SK-N-SH treated with all-trans-retinoic acid at 6 μM for 48 hours (cell line): ENCODE measurements around the gene CSTA.

ENCODE experiments used
- ATAC-seq: fragments of 200-7000 bp; cut with Tn5 transposase; 3 replicates; pipeline ENCODE4 v1.9.1; 2020; ENCODE audit warnings: mild to moderate bottlenecking, moderate library complexity
- ARNTL ChIP-seq: fragments of 450-650 bp; formaldehyde crosslinking; IDR thresholded peaks from 2 replicates; pipeline ENCODE4 v1.5.0; 2020; ENCODE audit warnings: low read depth, mild to moderate bottlenecking, moderate library complexity, borderline replicate concordance
- CREB5 ChIP-seq: fragments of 250-450 bp; sonication (Bioruptor Pico); IDR thresholded peaks from 2 replicates; pipeline ENCODE4 v1.5.1; 2020; ENCODE audit warnings: low read depth, mild to moderate bottlenecking, moderate library complexity
- CSDC2 ChIP-seq: fragments of 250-450 bp; sonication (Bioruptor Pico); IDR thresholded peaks from 2 replicates; pipeline ENCODE4 v1.5.0; 2020; ENCODE audit warnings: mild to moderate bottlenecking, moderate library complexity
- CSRNP3 ChIP-seq: fragments of 250-450 bp; sonication (Bioruptor Pico); IDR thresholded peaks from 2 replicates; pipeline ENCODE4 v1.5.1; 2021; ENCODE audit warnings: mild to moderate bottlenecking, moderate library complexity
- ESRRG ChIP-seq: fragments of 250-450 bp; sonication (Bioruptor Pico); IDR thresholded peaks from 2 replicates; pipeline ENCODE4 v1.6.1; 2021; ENCODE audit warnings: mild to moderate bottlenecking
- OSR1 ChIP-seq: fragments of 250-450 bp; sonication (Bioruptor Pico); IDR thresholded peaks from 2 replicates; pipeline ENCODE4 v1.8.0; 2022; ENCODE audit warnings: moderate library complexity, mild to moderate bottlenecking, inconsistent platforms
- PATZ1 ChIP-seq: fragments of 250-450 bp; sonication (Bioruptor Pico); IDR thresholded peaks from 2 replicates; pipeline ENCODE4 v1.8.0; 2020; ENCODE audit warnings: mild to moderate bottlenecking, moderate library complexity, borderline replicate concordance
- POU6F1 ChIP-seq: fragments of 250-450 bp; sonication (Bioruptor Pico); IDR thresholded peaks from 2 replicates; pipeline ENCODE4 v1.8.0; 2021; ENCODE audit warnings: low read depth, mild to moderate bottlenecking, moderate library complexity, borderline replicate concordance
- PPARA ChIP-seq: fragments of 250-450 bp; sonication (Bioruptor Pico); IDR thresholded peaks from 2 replicates; pipeline ENCODE4 v1.5.0; 2020; ENCODE audit warnings: mild to moderate bottlenecking, borderline replicate concordance
- TCF4 ChIP-seq: fragments of 250-450 bp; sonication (Bioruptor Pico); IDR thresholded peaks from 2 replicates; pipeline ENCODE4 v1.8.0; 2021; ENCODE audit warnings: mild to moderate bottlenecking, moderate library complexity, borderline replicate concordance
- TSHZ2 ChIP-seq: fragments of 250-450 bp; sonication (Bioruptor Pico); IDR thresholded peaks from 2 replicates; pipeline ENCODE4 v1.5.0; 2020; ENCODE audit warnings: mild to moderate bottlenecking, moderate library complexity
- ZFP3 ChIP-seq: fragments of 250-450 bp; sonication (Bioruptor Pico); IDR thresholded peaks from 2 replicates; pipeline ENCODE4 v1.5.0; 2020; ENCODE audit warnings: mild to moderate bottlenecking, moderate library complexity
- ZNF565 ChIP-seq: fragments of 450-650 bp; formaldehyde crosslinking; conservative IDR thresholded peaks from 2 replicates; pipeline ENCODE4 v1.5.0; 2020; ENCODE audit warnings: low read depth, mild to moderate bottlenecking, moderate library complexity
- ZNF70 ChIP-seq: fragments of 450-650 bp; formaldehyde crosslinking; IDR thresholded peaks from 2 replicates; pipeline ENCODE4 v1.5.0; 2020; ENCODE audit warnings: mild to moderate bottlenecking, moderate library complexity
- ZNF8 ChIP-seq: fragments of 450-650 bp; formaldehyde crosslinking; IDR thresholded peaks from 2 replicates; pipeline ENCODE4 v1.5.0; 2020; ENCODE audit warnings: mild to moderate bottlenecking, moderate library complexity

The CSTA gene

GRCh38 chr3:122316368-122316767, 8.7 kb upstream of the CSTA start:
- no peak for TF ChIP-seq TCF4 (CRISPR knock-in tag)
- TF ChIP-seq OSR1 (CRISPR knock-in tag) = no peak
- TF ChIP-seq ZFP3 (CRISPR knock-in tag) = no peak
- no peak for ATAC-seq

- TF ChIP-seq ZNF8 (CRISPR knock-in tag) = no peak
- no peak for TF ChIP-seq CREB5 (CRISPR knock-in tag)
- TF ChIP-seq ZNF565 (CRISPR knock-in tag) = no peak
- no peak for TF ChIP-seq PPARA (CRISPR knock-in tag)
- ATAC-seq = no peak
Measured at GRCh38 chr3:122318620-122319019, 6.4 kb upstream of the CSTA start.

GRCh38 chr3:122322095-122323075, 2.7 kb upstream of the CSTA start:
- no peak for ATAC-seq
- TF ChIP-seq ARNTL (CRISPR knock-in tag) (no peak), POU6F1 (no peak), PATZ1 (CRISPR knock-in tag) (no peak), CSDC2 (no peak), ZNF70 (CRISPR knock-in tag) (no peak), CSRNP3 (no peak)

- ATAC-seq = no peak
- TF ChIP-seq TSHZ2 = no peak
- TF ChIP-seq OSR1 (CRISPR knock-in tag) = no peak
- no peak for TF ChIP-seq ESRRG
- TF ChIP-seq TCF4 (CRISPR knock-in tag) = no peak
- TF ChIP-seq ZFP3 (CRISPR knock-in tag) = no peak
- no peak for TF ChIP-seq PPARA (CRISPR knock-in tag)
- TF ChIP-seq CSDC2 = no peak
- no peak for TF ChIP-seq PATZ1 (CRISPR knock-in tag)
Measured at GRCh38 chr3:122325769-122326168, 721 bp downstream of the CSTA start.
